Measurements from ENCODE around the gene HYAL3.

The HYAL3 gene, protein sequence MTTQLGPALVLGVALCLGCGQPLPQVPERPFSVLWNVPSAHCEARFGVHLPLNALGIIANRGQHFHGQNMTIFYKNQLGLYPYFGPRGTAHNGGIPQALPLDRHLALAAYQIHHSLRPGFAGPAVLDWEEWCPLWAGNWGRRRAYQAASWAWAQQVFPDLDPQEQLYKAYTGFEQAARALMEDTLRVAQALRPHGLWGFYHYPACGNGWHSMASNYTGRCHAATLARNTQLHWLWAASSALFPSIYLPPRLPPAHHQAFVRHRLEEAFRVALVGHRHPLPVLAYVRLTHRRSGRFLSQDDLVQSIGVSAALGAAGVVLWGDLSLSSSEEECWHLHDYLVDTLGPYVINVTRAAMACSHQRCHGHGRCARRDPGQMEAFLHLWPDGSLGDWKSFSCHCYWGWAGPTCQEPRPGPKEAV

DNA sequence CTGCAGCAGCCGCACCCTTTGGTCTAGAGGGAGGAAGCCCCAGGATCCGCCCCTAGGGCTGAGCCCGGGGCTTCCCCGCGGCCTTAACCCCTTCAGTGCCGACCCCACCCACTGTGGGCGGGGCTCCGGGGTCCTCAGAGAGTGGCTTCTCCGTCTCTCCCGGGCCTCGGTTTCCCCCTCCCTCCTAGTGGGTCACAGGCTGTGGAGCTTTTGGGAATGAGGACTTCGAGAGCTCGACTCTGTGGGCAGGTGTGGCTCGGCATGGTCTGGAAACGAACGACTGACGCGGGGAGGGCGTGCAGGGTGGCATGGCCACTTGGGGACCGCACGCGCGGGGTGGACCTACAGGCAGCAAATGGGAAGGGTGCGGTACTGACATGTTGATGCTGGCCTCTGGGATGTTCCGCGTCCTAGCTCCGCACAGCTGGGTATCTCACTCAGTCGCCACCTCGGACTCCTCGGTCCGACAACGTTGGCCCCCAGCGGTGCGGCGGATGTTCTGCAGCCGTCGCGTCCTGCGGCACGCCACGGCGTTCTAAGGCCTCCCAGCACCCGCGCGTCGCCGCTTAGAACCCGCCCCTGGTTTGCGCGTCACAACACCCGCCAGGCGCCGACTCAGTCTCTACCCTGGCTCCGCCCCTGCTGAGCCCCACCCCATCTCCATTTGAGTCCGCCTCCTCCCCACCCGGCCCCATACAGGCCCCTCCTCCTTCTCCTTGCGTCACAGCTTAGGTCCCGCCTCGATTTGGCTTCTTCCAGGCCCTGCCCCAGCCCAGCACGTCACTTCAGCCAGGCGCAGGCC, at the start of gene HYAL3, which contains the start of gene NAA80:
Gene HYAL3 (minus strand): TSS at position 570 of the 802 bp plus-strand sequence. CDS start 3,803 bp downstream, outside the sequence.
Gene NAA80 (minus strand): TSS at position 570 of the 802 bp plus-strand sequence. CDS start 1,942 bp downstream, outside the sequence.
- peak; percentile 99 for DNase-seq (ENCODE audit: low read depth)

DNA sequence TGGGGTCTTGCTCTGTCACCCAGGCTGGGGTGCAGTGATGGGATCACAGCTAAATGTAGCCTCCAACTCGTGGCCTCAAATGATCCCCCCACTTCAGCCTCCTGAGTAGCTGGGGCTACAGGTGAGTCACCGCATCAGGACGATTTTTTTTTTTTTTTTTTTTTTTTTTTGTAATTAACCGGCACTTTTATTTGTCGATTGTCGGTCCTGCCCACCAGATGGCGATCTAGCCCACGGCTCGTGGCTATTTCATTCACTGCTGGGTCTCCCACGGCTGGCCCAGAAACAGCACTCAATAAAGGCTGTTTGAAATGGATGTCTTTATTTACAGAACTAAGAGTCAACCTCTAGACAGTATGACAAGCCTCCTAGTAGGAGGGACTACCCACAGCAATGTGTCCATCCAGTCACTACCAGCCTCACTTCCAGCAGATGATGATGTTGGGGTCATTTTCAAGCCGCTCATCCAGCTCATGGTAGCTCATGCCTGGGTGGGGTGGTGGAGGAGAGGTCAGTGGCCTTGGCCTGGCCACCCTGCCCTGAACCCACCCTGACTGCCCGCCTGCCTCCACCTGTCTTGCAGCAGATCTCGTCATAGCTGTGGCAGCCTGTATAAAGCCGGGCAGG, 48.1 kb upstream of the HYAL3 start:
- DNase-seq (ENCODE audit: low read depth): no peak

DNA sequence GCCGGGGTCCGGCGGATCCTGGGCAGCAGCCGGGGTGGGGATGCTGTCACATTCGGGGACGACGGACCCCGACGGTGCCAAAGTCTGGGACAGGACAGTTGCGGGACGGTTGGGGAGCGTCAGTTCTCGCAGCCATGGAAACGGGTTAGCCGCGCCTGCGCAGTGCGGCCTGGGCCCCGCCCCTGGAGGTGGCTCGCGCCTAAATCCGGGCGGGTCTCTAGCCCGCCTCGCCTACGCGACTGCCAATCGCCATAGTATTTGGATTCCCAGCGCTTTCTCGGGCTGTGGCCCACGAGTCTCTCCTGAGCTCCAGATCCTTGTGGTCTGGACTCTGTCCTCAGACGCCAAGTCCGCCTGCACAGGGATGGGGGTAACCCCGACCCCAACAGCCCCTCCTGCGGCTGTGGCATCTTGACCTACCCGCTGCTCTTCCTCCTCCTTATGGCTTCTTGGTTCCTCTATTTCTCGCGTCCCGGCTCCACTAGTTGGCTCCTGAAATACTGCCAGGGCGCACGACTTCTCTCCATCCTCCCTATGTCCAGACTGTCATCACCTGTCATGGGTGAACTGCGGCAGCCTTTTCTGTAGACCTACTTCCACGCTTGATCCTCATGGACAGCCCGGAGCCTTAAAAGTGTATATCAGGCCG, 46.5 kb upstream of the HYAL3 start, which contains the start of gene ZMYND10:
Gene ZMYND10 (minus strand): TSS at position 147 of the 649 bp plus-strand sequence. CDS start 153 bp downstream, outside the sequence.
- no peak for DNase-seq (ENCODE audit: low read depth)

DNA sequence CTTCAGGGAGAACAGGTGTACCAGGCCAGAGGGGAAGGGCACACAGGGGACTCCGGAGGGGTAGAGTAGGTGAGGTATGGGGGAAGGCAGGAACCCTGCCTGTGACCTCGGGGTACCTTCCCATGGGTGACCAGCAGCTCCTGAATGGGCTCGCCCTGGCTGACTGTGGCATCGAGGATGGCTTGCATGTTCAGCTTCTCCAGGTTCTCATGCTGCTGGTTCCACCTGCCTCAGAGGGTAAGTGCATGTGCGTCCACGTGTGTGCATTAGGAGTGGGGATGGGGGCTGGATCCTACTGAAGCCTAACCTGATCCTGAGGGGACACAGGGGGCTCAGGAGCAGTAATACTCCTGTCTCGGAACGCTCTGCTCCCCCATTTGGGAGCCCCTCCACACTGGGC, 45.8 kb upstream of the HYAL3 start:
- no peak for DNase-seq (ENCODE audit: low read depth)

DNA sequence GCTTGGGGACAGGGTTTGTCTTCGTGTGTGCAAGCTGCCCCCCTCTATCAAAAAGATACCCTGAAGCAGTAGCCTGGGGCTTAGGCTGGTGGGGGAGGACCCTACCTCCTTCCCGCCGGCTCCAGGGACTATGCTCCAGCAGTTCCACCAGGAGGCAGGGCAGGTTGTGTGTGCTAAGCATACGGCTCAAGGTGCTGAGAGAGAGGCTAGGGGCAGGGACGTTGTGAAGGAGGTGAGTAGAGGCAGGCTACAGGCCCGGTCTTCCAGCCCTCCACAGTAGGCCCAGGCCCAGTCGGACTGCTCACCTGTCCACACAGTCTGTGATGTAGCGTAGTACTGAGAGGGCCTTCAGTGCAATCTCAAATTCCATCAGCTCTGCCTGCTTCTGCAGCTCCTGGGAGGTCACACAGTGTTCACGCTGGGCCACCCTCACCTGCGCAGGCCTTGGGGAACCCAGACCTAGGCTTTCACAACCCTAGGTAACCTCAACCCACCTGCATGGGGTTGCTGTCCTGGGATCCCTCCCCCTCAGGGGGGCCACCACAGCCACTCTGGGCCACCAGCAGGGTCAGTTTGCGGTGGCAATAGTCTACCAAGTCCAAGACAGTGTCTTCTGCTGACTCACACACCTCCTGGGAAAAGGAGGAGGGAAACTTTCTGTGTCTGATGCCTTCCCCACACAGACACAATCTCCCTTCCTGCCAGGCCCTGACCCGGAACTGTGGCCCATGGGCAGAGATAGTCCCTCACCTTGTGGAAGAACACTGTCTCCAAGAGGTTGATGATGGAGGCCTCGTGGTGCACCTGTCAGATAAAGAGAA, 43.8 kb upstream of the HYAL3 start:
- DNase-seq (ENCODE audit: low read depth): no peak

DNA sequence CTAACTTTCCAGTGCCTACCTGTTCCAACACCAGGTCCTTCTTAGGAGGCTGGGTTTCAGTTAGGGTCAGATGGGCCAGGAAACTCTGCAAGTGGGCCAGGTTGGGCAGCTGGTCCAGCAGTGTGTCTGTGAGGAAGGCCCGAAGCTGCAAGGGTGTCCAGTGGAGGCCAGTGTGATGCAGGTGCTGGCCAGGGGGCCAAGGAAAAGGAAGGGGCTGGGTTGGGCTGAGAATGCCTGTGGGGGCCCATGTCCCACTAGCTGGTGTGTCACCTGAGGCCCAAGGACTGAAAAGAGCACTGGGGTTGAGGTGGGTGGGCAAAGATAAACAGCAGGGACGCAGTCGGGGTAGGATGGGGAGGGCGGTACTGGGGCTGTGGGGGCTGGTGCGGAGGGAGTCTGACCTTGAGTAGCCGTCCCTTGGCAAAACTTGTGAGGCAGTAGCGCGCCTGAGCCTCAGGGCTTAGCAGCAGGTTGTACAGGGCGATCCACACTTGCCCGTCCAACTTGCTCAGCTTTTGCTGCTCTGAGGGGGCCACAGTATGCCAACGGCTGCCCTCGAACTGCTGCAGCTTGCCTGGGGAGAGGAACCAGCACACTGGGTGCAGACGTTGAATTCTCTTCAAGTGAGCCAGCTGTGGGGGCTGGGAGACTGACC, 42.9 kb upstream of the HYAL3 start:
- no peak for DNase-seq (ENCODE audit: low read depth)

DNA sequence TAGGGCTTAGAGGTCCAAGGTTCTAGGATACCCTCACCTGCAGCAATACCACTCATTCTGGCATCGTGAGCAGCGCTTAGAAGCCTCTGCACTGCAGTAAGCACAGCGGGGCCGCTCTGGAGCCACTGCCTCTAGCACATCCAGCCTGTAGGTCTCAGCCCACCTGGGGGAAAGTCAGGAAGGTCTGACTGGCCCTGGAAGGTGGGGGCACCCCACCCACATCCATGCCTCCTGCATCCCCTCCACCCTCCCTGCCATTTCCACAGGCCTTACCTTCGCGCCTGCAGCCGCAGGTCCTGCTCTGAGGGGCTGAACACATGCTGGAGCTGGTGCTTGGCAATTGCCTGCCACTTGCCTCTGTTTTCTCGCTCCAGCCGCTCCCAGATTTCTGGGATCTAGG, 42.3 kb upstream of the HYAL3 start:
- no peak for DNase-seq (ENCODE audit: low read depth)

DNA sequence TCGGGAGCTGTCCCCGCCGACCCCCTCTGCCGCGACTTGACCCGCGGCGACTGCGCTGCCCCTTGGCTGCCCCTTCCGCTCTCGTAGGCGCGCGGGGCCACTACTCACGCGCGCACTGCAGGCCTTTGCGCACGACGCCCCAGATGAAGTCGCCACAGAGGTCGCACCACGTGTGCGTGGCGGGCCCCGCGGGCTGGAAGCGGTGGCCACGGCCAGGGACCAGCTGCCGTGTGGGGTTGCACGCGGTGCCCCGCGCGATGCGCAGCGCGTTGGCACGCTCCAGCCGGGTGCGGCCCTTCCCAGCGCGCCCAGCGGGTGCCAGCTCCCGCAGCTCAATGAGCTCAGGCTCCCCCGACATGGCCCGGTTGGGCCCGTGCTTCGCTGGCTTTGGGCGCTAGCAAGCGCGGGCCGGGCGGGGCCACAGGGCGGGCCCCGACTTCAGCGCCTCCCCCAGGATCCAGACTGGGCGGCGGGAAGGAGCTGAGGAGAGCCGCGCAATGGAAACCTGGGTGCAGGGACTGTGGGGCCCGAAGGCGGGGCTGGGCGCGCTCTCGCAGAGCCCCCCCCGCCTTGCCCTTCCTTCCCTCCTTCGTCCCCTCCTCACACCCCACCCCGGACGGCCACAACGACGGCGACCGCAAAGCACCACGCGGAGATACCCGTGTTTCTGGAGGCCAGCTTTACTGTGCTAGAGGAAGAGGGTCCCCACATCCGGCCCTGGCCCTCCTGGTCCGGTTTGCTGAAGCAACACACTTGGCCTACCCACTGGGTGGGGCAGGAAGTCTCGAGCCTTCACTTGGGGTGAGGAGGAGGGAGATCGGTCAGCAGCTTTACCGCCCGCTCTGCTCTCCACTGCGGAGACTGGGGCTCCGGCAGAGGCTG, 41.5 kb upstream of the HYAL3 start, which contains the start of gene RASSF1:
Gene RASSF1 (minus strand): TSS at position 389 of the 882 bp plus-strand sequence. CDS start 31 bp downstream, at position 358.
- DNase-seq (ENCODE audit: low read depth): peak; percentile 99

DNA sequence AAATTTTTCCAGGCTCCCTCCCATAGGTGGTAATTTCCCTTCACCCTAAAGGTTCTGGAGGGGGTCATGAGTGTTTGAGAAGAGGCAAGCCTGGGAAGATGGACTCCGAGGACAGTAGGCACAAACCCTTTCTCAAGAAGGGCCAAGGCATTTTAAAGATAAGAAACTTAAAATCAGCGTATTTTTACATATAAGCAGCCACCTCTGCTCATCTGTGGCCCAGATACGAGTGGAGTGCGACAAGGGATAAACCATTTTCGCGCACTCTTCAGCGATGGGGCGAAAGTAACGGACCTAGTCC, 40.9 kb upstream of the HYAL3 start:
- no peak for DNase-seq (ENCODE audit: low read depth)

DNA sequence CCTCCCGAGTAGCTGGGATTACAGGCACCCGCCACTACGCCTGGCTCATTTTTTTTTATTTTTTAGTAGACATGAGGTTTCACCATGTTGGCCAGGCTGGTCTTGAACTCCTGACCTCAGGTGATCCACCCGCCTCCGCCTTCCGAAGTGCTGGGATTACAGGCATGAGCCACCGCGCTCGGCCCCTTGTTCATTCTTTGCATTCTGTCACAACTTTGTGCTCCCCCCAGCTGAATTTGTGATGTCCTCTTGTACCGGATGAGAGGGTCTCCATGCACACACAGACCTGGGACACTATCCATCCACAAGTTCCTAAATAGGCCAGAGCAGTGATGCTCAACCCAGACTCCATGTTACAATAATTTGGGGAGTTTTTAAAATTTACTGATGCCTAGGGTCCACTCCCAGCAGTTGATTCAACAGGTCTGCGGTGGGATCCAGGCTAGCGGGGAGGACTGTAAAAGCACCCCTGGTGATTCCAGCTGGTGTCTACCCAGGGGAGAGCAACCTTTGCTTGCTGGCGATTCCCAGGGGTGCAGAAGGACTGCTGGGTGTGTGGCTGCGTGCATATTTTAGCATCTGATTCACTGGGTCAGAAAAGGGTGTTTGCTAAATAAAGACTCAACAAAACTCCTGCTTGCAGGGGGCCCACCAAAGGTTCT, 40.4 kb upstream of the HYAL3 start:
- no peak for DNase-seq (ENCODE audit: low read depth)

DNA sequence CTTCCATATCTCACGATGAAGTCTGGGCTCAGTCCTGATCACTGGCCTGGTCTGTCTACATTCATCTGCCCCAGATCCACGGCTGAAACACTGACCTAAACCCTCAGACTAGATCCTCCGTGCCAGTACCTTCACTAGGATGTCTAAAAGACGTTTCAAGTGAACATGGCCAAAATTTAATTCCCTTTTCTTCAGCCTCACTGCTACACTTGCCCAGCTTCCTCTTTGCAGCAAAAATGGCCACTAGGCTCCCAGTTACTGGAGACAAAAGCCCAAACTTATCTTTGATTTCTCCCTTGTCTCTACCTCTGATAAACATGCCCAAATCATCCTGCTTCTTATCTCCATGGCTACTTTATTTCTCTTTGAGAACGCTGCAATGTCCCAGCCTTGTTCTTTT, 39.8 kb upstream of the HYAL3 start:
- DNase-seq (ENCODE audit: low read depth): no peak

DNA sequence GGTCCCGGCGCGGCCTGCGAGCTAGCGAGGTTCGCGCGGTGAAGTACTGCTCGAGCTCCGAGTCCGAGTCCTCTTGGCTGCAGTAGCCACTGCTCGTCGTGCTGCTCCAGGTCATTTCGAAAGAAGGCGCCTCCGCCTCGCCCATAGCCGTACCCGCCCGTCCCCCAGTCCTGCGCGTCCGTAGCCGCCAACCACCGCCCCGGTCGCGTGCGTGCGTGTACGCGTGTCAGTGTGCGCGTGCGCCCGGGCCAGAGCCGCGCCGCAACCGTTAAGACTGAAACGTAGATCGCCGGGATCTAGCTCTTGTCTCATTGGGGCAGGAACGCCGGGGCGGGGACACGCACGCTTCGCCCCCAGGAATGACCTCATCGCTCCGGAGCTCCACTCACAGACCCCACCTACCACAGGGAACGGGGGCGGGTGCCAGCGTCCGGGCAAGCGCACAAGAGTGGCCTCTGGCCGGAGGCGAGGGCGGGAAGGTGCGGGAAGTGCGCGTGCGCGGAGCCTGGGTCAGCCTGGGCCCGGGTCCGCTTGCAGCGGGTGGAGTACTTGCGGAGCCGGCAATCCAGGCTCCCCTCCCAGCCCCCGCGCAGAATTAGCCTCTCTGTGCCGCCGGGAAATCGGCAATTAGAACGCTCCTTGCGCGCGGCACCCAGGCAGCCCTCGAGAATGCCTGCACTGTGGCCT, 38.1 kb upstream of the HYAL3 start:
- peak; percentile 96 for DNase-seq (ENCODE audit: low read depth)

DNA sequence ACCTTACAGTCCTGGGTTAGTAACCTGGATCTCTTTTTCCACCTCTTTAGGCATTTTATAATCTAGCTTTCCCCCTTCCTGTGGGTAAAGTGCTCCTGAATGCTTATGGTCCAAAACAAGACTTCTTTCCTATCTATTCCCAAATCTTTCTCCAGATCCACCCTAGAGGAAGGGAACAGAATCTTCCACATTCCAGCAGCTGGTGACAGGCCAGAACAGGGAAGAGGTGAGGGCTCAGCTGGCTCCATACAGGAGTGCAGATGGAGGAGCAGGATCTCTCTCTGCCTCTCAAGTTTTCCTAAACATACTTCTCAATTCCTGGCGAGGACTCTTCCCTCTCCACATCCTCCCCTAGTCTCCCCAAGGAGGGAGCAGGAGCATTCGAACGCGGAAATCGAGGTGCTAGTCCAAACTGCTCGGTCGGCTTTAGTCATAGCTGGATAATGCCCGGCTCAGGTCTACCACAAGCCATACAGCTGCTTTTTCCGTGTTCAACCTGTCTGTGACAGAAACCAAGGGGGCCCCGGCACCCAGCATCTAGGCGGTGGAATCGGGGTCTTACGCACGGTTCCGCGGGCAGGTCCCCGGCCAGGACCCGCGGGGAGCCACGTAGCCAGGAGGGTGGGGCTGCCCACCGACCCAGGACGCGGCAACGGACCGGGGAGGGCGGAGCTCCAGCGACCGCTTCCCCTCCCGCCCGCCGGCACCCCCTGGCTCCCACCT, 37.4 kb upstream of the HYAL3 start:
- DNase-seq (ENCODE audit: low read depth): no peak

DNA sequence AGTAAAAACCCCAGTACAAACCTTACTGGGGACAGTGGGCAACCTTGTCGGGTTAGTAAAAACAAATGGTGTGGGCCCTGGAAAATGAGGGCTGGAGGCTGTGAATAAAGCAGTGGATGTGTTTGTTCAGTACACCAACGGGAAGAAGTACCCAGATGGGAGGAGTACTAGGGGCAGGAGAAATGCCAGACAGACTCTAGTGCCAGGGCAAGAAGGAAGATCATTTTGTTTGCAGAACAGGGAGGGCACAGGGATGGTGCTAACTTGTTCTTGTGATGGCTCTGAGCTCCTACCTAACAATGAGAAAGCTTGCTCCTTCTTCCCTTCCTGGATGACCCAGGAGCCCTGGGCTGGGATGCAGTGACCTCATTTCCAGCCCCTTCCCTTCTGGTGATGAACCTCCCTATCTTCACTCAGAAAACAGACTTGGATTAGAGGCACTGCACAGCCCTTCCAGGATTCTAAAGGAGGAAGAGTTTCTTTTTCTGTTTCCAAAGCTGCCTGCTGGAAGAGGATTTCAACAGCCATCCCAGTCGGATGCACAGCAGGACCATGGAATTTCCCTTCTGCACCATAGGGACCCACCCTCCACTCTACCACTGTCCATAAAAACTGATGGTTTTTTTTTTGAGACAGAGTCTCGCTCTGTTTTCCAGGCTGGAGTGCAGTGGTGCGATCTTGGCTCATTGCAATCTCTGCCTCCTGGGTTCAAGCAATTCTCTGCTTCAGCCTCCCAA, 35.3 kb upstream of the HYAL3 start:
- DNase-seq (ENCODE audit: low read depth): no peak

DNA sequence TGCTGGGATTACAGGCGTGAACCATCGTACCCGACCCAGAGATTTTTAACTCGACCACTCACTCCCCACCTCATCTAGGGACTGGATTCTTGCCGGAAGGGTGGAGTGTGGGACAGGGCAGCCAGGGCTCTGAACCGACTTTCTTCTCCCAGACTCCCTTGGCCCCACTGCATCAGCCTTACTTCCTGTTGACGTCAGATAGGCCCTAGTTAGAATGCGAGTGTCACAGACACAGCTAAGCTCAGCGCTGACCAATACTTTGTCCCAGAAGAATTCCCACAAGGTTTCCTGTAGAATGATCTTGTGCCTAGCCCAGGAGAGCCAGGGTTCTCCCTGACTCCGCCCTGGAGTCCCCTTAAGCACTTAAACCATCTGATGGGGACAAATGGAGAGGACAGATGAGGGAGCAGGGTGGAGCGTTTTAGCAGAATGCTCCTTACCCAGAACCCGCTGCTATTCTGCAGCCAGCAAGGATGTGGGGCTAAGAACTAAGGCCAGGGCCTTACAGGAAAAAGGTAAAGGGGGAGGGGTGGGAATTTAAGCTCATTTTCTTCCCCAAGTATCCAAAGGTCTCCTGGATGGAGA, 34.6 kb upstream of the HYAL3 start:
- DNase-seq (ENCODE audit: low read depth): no peak

DNA sequence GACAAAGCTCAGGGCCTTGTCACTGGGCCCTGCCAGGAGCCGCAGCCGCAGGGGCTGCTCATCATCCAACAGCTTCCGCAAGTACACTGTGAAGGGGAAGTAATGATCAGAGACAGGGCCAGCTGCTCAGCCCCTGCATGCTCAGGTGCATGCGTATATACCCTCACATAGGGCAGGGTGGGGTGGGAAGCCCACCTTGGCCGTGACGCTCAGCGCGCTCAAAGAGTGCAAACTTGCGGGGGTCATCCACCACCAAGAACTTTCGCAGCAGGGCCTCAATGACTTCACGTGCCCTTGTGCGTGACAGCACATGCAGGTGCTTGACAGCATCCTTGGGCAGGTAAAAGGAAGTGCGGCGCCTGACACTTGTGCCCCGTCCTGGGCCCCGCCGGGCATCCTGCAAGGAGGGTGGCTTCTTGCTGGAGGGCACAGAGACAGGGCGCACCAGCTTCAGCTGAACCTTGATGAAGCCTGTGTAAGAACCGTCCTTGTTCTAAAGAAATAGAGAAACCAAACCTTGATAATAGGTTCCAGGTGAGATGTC, 32.2 kb upstream of the HYAL3 start:
- DNase-seq (ENCODE audit: low read depth): no peak
